HepG2 (cell line): ENCODE measurements around the gene CKM. TPM values are rescaled to one million over a fixed set of nuclear protein-coding genes. Genes with fewer than 3 reads are reported as not detected.
A peak's percentile ranks its signal among the peaks of the same experiment; 100 is the strongest.

Source experiments
- ATAC-seq: fragments of 200-7000 bp; cut with Tn5 transposase; 3 replicates; pipeline ENCODE4 v1.9.1; 2020; ENCODE audit warnings: mild to moderate bottlenecking, moderate library complexity
- BruUV-seq: library from RNA; stranded (reverse); fragments of 400-500 nt; replicated peaks from 2 replicates; lab custom pipeline; 2021; lab: Mats Ljungman, UMichigan
- CTCF ChIA-PET: fragments of 300-600 bp; formaldehyde crosslinking; extraction: SDS; loops from one replicate; lab custom pipeline; 2021; ENCODE audit warnings: low total read pairs, inconsistent platforms, low intra/inter-chr PET ratio; lab: Yijun Ruan, JAX
- POLR2A ChIA-PET: fragments of 350-600 bp; sonication (Branson Sonifier 250); formaldehyde crosslinking; loops from one replicate; lab custom pipeline; 2020; ENCODE audit warnings: antibody characterized with exemption, inconsistent platforms; lab: Yijun Ruan, JAX
- DNase-seq: peaks from one replicate; pipeline ENCODE4 v3.0.0-alpha.2; 2015; ENCODE audit warnings: low spot score
- FAIRE-seq: peaks from 3 replicates; lab custom pipeline; 2011; peaks lifted over from hg19 to GRCh38; lab: Jason Lieb, UNC
- H2AFZ ChIP-seq: one replicate; pipeline ENCODE4 v1.6.1; 2011; ENCODE audit warnings: low read length, inconsistent platforms
- H3K27ac ChIP-seq: fragments of 300-600 bp; 3 replicates; pipeline ENCODE4 v1.8.0; 2011; ENCODE audit warnings: mixed run types, mild to moderate bottlenecking, mixed read lengths, low read length, inconsistent platforms; ENCODE audit not compliant: insufficient read depth; ENCODE audit errors: extremely low read length
- H3K27me3 ChIP-seq, 2 experiments: fragments of 200-600 bp in 1 of 2; 2 replicates in 1 of 2; 3 replicates in 1 of 2; pipeline versions ENCODE4 v1.6.0 to v1.8.0; 2011; ENCODE audit warnings: low read length in 2 of 2, mild to moderate bottlenecking in 2 of 2, moderate library complexity in 2 of 2, inconsistent platforms in 1 of 2; ENCODE audit not compliant: insufficient read depth in 2 of 2, control insufficient read depth in 1 of 2
- H3K36me3 ChIP-seq, 2 experiments: fragments of 200-600 bp in 1 of 2; replicated peaks in 1 of 2; 2 replicates in 1 of 2; 3 replicates in 1 of 2; pipeline versions ENCODE4 v1.5.1 to v1.8.0; 2011; ENCODE audit warnings: low read length in 2 of 2, inconsistent platforms in 1 of 2; ENCODE audit not compliant: insufficient read depth in 2 of 2, control insufficient read depth in 1 of 2
- H3K4me1 ChIP-seq: 2 replicates; pipeline ENCODE4 v1.5.1; 2012; ENCODE audit warnings: low read length, inconsistent platforms; ENCODE audit not compliant: insufficient read depth
- H3K4me2 ChIP-seq: 2 replicates; pipeline ENCODE4 v1.6.0; 2011; ENCODE audit warnings: low read depth, low read length, inconsistent platforms
- H3K4me3 ChIP-seq, 3 experiments: fragments of 200-600 bp in 1 of 3; sonication (generic), shearing (Covaris generic) in 1 of 3; replicated peaks in 1 of 3; 2 replicates each; pipeline ENCODE4 v1.5.1; 2011 to 2016; ENCODE audit warnings: low read length in 3 of 3, inconsistent platforms in 2 of 3, low read depth in 2 of 3, mild to moderate bottlenecking in 2 of 3, control low read depth in 1 of 3, mixed read lengths in 1 of 3; ENCODE audit not compliant: insufficient read depth in 1 of 3
- H3K79me2 ChIP-seq: one replicate; pipeline ENCODE4 v1.6.1; 2011; ENCODE audit warnings: low read length, inconsistent platforms; ENCODE audit not compliant: insufficient read depth
- H3K9ac ChIP-seq: 2 replicates; pipeline ENCODE4 v1.6.0; 2011; ENCODE audit warnings: mild to moderate bottlenecking, low read depth, low read length, inconsistent platforms; ENCODE audit not compliant: insufficient read depth
- H3K9me3 ChIP-seq: 2 replicates; pipeline ENCODE4 v1.5.1; 2012; ENCODE audit warnings: mild to moderate bottlenecking, low read length
- H4K20me1 ChIP-seq: 2 replicates; pipeline ENCODE4 v1.6.0; 2011; ENCODE audit warnings: inconsistent platforms, mild to moderate bottlenecking, low read length, moderate library complexity; ENCODE audit not compliant: insufficient read depth
- CREB1 ChIP-seq, 2 experiments: fragments of 450-650 bp in 1 of 2; IDR thresholded peaks; 2 replicates each; pipeline ENCODE4 v1.6.1; 2016 to 2017; ENCODE audit warnings: control low read depth in 1 of 2, mild to moderate bottlenecking in 1 of 2, missing compliant biosample characterization in 1 of 2, missing genetic modification characterization in 1 of 2
- NR2C2 ChIP-seq: sonication (generic); formaldehyde crosslinking; IDR thresholded peaks from 2 replicates; pipeline ENCODE4 v1.4.0; 2020; ENCODE audit warnings: missing genetic modification reagents, mild to moderate bottlenecking, moderate library complexity, borderline replicate concordance
- PATZ1 ChIP-seq: sonication (generic); formaldehyde crosslinking; IDR thresholded peaks from 2 replicates; pipeline ENCODE4 v1.4.0; 2020; ENCODE audit warnings: missing genetic modification reagents
- ZBTB3 ChIP-seq: sonication (generic); formaldehyde crosslinking; IDR thresholded peaks from 2 replicates; pipeline ENCODE4 v1.4.0; 2020; ENCODE audit warnings: low read depth, mild to moderate bottlenecking, moderate library complexity, missing genetic modification reagents, borderline replicate concordance
- ZNF792 ChIP-seq: IDR thresholded peaks from 2 replicates; pipeline ENCODE4 v1.6.1; 2016
- WGBS: methylation state at CpG from one replicate; pipeline ENCODE4 v1.1.6; 2017; ENCODE audit warnings: low lambda C conversion rate; 5-methylcytosine and 5-hydroxymethylcytosine counted together
- in situ Hi-C: cut with HindIII; loops from 2 replicates; pipeline ENCODE4 v1.10.0; 2017; ENCODE audit warnings: low pct_unique_long_range_greater_than_20kb; ENCODE audit not compliant: extremely low pct_ligation_motif_present
- intact Hi-C: fragments of 100-400 bp; cut with micrococcal nuclease; formaldehyde crosslinking; loops from one replicate; pipeline ENCODE4 v1.10.0; 2022; ENCODE audit not compliant: unreplicated experiment
- polyA plus RNA-seq, 8 experiments: library from polyadenylated mRNA; depleted of rRNA in 3 of 8; stranded (reverse) in 7 of 8; unstranded in 1 of 8; fragments of >200 nt; fragmentation: Illumina TruSeq in 4 of 8; extraction: Trizol in 4 of 8; gene quantifications; 2 replicates each; pipeline versions ENCODE4 v1.2.1 to v1.2.3, GENCODE V29; 2011 to 2016; ENCODE audit warnings: low read depth in 4 of 8, missing spikeins in 1 of 8, mixed read lengths in 1 of 8; ENCODE audit not compliant: insufficient read depth in 1 of 8
- total RNA-seq, 5 experiments: library from RNA; depleted of rRNA; stranded (reverse); fragments of >200 nt; fragmentation: Illumina TruSeq; extraction: Trizol; gene quantifications; 2 replicates each; pipeline ENCODE4 v1.2.3, GENCODE V29; 2016; ENCODE audit warnings: low read depth in 1 of 5

Gene CKM
- total and polyA plus RNA-seq, 2 of the 13 experiments (the other 11 are each of a cell fraction or from before 2014, with no cell fraction given): 0.54 to 0.80 TPM

- TF ChIP-seq PATZ1 (CRISPR knock-in tag) (0 out of 2 replicates have a peak, but pooled peaks have one; percentile 13), ZBTB3 (CRISPR knock-in tag) (no peak), NR2C2 (CRISPR knock-in tag) (peak; percentile 40; the same call in 1 of the 2 replicates)
Observed at GRCh38 chr19:45294291-45295029, 28.2 kb downstream of the CKM start (continued).

GRCh38 chr19:45293682-45294081, 29.0 kb downstream of the CKM start:
- DNase-seq (no peak), ATAC-seq (no peak), FAIRE-seq (no peak)
- no TSS peak for BruUV-seq
- Histone ChIP-seq H3K27ac (no peak overlapping the region), H4K20me1 (no peaks in the 10 kb centered on the region), H3K4me1 (peaks cover 10% of the 10 kb centered on the region; the same call in 1 of the 2 replicates), H3K9me3 (no peaks in the 10 kb centered on the region), H3K4me3 (no peak overlapping the region), H3K4me2 (no peak overlapping the region), H3K27me3 (no peaks in the 10 kb centered on the region), H3K9ac (no peak overlapping the region), H3K79me2 (no peaks in the 10 kb centered on the region), H2AFZ (no peak overlapping the region), H3K36me3 (peaks cover 11 to 33% of the 10 kb centered on the region in 2 experiments; a peak in 4 of 5 replicates)
- POLR2A ChIA-PET: no interaction called here
- in situ Hi-C loops: no loop called here
- 78% methylated on average over 4 of the region's 4 CpGs for WGBS
- intact Hi-C loops: no loop called here
- TF ChIP-seq CREB1 (IDR thresholded peaks at IDR 0.05) (no peak), CREB1 (CRISPR knock-in tag; IDR thresholded peaks at IDR 0.05) (no peak), ZNF792 (CRISPR knock-in tag) (no peak)
- CTCF ChIA-PET: no interaction called here
